ENCODE results near the gene MALT1. TPM values are rescaled to one million over a fixed set of nuclear protein-coding genes. Genes with fewer than 3 reads are reported as not detected.

Gene MALT1
- total and polyA plus RNA-seq, 8 donors: 3.2 to 12.9 (median 7.1) TPM

DNA sequence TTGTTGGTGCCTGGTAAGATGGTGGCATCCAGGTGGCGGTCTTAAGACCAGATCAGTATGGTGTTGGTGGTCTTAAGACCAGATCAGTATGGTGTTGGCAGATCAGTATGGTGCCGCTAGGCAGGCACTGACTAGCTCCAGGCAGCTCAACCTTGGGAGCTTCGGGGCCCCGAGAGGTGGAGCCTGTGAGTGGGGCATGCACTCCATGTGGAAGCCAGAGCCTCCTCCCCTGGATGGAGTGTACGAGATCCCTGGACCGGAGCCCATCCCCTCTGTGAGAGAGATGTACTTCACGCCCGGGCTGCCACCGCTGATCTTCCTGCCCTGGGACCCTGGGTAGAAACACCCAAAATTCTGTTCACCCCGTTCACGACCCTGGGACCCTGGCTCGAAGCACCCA, 19.0 kb downstream of the MALT1 start:
- no peaks in the 10 kb centered on the region for H3K27me3 ChIP-seq
- intact Hi-C loops (cut with DNase I): no loop called here
- no peaks in the 10 kb centered on the region for H3K9me3 ChIP-seq
- FAIRE-seq (no peak), DNase-seq (peak in 1 of 6 donors; percentile 65), ATAC-seq (no peak)
- H3K4me1 ChIP-seq: no peaks in the 10 kb centered on the region
- no peak overlapping the region for H3K4me3 ChIP-seq
- H3K36me3 ChIP-seq: no peaks in the 10 kb centered on the region
- H3K27ac ChIP-seq: no peak overlapping the region
- WGBS, 2 donors: 96 to 99% methylated on average over 12 of the region's 12 CpGs
- TF ChIP-seq, protein P1, sequence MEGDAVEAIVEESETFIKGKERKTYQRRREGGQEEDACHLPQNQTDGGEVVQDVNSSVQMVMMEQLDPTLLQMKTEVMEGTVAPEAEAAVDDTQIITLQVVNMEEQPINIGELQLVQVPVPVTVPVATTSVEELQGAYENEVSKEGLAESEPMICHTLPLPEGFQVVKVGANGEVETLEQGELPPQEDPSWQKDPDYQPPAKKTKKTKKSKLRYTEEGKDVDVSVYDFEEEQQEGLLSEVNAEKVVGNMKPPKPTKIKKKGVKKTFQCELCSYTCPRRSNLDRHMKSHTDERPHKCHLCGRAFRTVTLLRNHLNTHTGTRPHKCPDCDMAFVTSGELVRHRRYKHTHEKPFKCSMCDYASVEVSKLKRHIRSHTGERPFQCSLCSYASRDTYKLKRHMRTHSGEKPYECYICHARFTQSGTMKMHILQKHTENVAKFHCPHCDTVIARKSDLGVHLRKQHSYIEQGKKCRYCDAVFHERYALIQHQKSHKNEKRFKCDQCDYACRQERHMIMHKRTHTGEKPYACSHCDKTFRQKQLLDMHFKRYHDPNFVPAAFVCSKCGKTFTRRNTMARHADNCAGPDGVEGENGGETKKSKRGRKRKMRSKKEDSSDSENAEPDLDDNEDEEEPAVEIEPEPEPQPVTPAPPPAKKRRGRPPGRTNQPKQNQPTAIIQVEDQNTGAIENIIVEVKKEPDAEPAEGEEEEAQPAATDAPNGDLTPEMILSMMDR (IDR thresholded peaks at IDR 0.05): no peak

DNA sequence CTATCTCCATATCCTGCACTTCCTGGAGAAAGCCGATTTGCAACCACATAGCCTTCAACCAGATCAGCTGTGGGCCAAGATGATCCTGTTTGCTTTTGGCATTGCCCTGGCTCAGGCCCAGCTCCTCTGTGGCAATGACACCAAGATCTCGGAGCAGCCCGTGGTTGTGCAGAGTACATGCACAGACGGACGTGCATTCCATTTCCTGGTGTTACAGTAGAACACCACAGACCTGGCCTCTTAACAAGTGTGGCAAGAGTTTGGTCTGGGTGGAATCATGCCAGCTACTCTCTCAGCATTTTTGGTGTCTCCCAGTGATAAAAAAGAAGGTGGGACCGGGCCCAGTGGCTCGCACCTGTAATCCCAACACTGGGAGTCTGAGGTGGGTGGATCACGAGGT, 20.0 kb downstream of the MALT1 start:
- DNase-seq (no peak), FAIRE-seq (no peak), ATAC-seq (no peak)
- Histone ChIP-seq H3K36me3 (no peaks in the 10 kb centered on the region), H3K27me3 (no peaks in the 10 kb centered on the region), H3K27ac (no peak overlapping the region), H3K4me3 (no peak overlapping the region), H3K4me1 (no peaks in the 10 kb centered on the region), H3K9me3 (no peaks in the 10 kb centered on the region)
- intact Hi-C loops (cut with DNase I): no loop called here
- TF ChIP-seq, protein P1 (IDR thresholded peaks at IDR 0.05): no peak
- 93 to 94% methylated on average over 8 of the region's 8 CpGs for WGBS, 2 donors

DNA sequence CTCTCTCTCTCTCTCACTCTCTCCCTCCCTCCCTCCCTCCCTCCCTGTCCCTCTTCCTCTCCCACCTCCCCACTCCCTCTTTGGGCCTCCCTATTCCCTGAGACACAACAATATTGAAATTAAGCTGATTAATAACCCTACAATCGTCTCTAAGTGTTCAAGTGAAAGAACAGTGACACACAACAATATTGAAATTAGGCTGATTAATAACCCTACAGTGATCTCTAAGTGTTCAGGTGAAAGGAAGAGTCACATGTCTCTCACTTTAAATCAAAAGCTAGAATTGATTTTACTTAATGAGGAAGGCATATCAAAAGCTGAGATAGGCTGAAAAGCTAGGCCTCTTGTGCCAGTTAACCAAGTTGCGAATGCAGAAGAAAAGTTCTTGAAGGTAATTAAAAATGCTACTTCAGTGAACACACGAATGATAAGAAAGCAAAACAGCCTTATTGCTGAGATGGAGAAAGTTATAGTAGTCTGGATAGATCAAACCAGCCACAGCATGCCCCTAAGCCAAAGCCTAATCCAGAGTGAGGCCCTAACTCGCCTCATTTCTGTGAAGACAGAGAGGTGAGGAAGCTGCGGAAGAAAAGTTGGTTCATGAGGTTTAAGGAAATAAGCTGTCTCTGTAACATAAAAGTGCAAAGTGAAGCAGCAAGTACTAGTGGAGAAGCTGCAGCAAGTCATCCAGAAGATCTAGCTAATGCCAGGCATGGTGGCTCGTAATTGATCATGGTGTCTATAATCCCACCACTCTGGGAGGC, 21.3 kb downstream of the MALT1 start:
- DNase-seq: no peak
- H3K4me3 ChIP-seq: no peak overlapping the region
- H3K4me1 ChIP-seq: no peaks in the 10 kb centered on the region
- 89% methylated on average over 6 of the region's 6 CpGs for WGBS, 2 donors
- no peak overlapping the region for H3K27ac ChIP-seq
- H3K9me3 ChIP-seq: no peaks in the 10 kb centered on the region
- TF ChIP-seq, protein P1 (IDR thresholded peaks at IDR 0.05): no peak
- intact Hi-C loops (cut with DNase I): no loop called here
- FAIRE-seq: no peak
- H3K36me3 ChIP-seq: no peaks in the 10 kb centered on the region
- no peaks in the 10 kb centered on the region for H3K27me3 ChIP-seq
- no peak for ATAC-seq

DNA sequence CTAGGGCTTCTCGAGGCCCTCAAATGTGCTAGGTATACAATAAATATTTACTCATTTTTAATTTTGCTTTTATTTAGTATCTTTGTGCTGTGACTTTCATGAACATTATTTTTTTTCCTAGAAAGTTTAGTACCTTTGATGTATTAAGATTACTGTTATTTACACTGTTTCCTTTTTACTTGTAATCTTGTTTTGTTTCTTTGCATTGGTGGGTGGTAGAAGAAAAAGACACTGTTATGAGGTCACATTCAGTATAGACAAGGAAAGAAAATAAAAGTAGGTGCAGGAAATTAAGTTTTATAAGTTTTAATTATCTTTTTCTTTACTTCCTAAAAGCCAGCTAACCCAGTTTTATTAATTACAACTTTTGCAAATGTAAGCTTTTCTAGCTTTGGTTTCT, 23.0 kb downstream of the MALT1 start:
- Histone ChIP-seq H3K36me3 (no peaks in the 10 kb centered on the region), H3K27me3 (no peaks in the 10 kb centered on the region), H3K9me3 (no peaks in the 10 kb centered on the region), H3K4me3 (no peak overlapping the region), H3K4me1 (no peaks in the 10 kb centered on the region), H3K27ac (no peak overlapping the region)
- FAIRE-seq: no peak
- 55 to 56% methylated on average over 1 of the region's 1 CpG for WGBS, 2 donors
- intact Hi-C loops (cut with DNase I): no loop called here
- ATAC-seq: no peak
- TF ChIP-seq, protein P1 (IDR thresholded peaks at IDR 0.05): no peak
- DNase-seq: no peak

DNA sequence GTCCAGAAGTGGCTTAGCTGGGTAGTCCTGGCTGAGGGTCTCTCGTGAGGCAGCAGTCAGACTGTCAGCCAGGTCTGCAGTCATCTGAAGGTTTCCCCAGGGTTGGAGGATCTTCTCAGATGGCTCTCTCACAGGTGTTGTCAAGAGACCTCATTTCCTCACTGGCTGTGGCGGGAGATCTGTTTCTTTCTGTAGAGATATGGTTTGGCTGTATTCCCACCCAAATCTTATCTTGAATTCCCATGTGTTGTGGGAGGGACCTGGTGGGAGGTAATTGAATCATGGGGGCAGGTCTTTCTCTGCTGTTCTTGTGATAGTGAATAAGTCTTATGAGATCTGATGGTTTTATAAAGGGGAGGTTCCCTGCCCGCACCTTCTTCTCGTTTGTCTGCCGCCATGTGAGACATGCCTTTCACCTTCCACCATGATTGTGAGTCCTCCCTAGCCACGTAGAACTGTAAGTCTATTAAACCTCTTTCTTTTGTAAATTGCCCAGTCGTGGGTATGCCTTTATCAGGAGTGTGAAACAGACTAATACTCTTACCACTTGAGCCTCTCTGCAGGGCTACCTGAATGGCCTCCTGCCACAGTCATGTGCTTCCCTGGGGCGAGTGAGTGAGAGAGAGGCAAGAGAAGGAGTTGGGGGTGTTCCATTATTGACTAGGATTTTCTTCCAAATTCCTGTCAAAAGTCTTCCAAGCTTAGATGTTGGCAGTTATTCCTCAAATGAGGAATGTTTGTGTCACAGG, 23.6 kb downstream of the MALT1 start:
- no peak for DNase-seq
- TF ChIP-seq, protein P1 (IDR thresholded peaks at IDR 0.05): no peak
- no peak for FAIRE-seq
- WGBS, 2 donors: 71 to 76% methylated on average over 8 of the region's 8 CpGs
- Histone ChIP-seq H3K27me3 (no peaks in the 10 kb centered on the region), H3K27ac (no peak overlapping the region), H3K9me3 (no peaks in the 10 kb centered on the region), H3K4me3 (no peak overlapping the region), H3K36me3 (no peaks in the 10 kb centered on the region), H3K4me1 (no peaks in the 10 kb centered on the region)
- intact Hi-C loops (cut with DNase I): no loop called here
- no peak for ATAC-seq
